ENCODE measurements around the gene WFDC10B. TPM values are rescaled to one million over a fixed set of nuclear protein-coding genes. Genes with fewer than 3 reads are reported as not detected.
"Not testable (repeated sequence)": the region's sequence is repeated elsewhere in the genome, so short reads cannot be mapped to it uniquely, and the experiment has no call there.

The WFDC10B gene
- polyA plus RNA-seq, 1 donor: not detected

DNA sequence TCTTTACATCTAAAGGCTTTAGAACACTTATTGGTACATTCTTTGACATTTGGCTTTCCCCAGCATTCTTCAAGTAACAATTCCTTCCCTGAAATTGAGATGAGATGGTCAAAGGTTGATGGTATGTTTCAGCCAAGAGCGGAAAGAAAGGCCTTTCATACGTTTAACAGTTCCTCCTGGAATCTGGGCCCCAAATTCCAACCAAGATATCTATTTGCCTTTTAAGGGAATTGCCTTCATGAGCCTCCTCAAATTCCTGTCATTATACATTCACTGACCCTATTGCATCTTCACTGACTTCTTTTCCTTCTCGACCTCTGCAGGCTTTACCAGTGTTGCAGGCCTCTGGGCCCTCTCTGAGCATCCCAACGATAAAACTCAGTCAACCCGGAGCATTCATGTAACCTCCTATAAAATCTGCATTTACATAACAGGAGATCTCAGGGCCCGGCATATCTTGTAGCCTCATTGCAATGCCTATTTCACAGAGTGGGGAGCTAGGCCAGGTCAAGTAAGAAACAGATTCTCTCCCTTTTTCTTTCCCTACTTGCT, 55.4 kb downstream of the WFDC10B start:
- H3K4me1 ChIP-seq (ENCODE audit: control insufficient read depth, insufficient read depth, low read length): no peaks in the 10 kb centered on the region
- DNase-seq: no peak
- H3K36me3 ChIP-seq (ENCODE audit: control insufficient read depth, insufficient read depth, low read length): no peaks in the 10 kb centered on the region
- no peak overlapping the region for H3K4me3 ChIP-seq (ENCODE audit: low read length)
- peaks cover 4% of the 10 kb centered on the region for H3K9me3 ChIP-seq (ENCODE audit: control insufficient read depth, low read depth, low read length)
- WGBS (ENCODE audit: insufficient coverage, low lambda C conversion rate): no CpG with 5 or more reads among the region's 6 CpGs
- H3K27me3 ChIP-seq (ENCODE audit: control insufficient read depth, insufficient read depth, low read length): no peaks in the 10 kb centered on the region
- no peak overlapping the region for H3K27ac ChIP-seq (ENCODE audit: low read length)

DNA sequence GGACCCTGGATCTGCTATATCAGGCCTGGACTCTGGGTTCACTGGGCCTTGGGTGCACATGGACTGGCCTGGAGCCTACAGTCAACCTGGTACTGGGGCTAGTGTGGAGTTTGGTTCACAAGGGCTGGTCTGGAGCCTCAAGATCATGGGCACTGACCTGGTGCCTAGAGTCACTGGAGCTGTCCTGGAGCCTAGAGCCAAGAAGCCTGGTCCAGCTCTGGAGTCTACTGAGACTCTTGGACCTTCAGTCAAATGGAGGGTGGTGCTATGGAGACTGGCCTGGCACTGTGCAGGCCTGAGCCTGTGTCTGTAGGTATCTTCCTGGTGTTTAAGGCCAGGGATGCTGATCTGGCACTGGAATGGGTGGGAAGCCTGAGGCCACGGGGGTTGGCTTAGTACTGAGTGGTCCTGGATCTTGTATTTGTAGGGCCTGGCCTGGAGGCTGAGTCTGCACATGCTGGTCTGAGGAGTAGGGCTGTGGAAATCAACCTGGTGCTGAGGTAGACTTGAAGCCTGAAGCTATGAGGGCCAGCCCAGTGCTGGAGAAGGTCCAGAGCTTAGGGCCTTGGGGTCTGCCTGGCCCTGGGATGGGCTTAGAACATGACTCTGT, 57.3 kb downstream of the WFDC10B start:
- no CpG with 5 or more reads among the region's 1 CpG for WGBS (ENCODE audit: insufficient coverage, low lambda C conversion rate)

DNA sequence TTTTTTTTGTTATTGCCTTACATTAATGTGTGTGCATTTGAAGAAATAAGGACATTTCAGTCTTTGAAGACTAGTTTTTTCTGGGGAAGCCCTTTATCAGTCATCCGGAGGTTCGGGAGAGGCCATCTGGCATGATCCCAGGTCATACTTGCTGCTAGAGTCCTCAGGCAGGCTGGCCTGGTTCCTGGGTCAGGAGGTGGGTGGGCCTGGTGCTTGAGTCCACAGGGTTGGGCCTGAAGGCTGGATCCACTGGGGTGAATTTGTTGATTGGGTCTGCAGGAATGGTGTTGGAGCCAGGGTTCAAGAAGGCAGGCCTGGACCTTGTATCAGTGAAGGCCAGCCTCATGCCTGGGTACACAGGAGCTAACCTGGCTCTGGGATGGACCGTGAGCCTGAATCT, 57.9 kb downstream of the WFDC10B start:
- WGBS (ENCODE audit: insufficient coverage, low lambda C conversion rate): no CpG with 5 or more reads among the region's 3 CpGs
- no peak overlapping the region for H3K27ac ChIP-seq (ENCODE audit: low read length)

More for the DNA sequence above, 57.3 kb downstream of the WFDC10B start:
- no peak for DNase-seq
- Histone ChIP-seq H3K4me3 (ENCODE audit: low read length) (no peak overlapping the region), H3K27ac (ENCODE audit: low read length) (no peak overlapping the region), H3K4me1 (ENCODE audit: control insufficient read depth, insufficient read depth, low read length) (no peaks in the 10 kb centered on the region), H3K27me3 (ENCODE audit: control insufficient read depth, insufficient read depth, low read length) (no peaks in the 10 kb centered on the region), H3K36me3 (ENCODE audit: control insufficient read depth, insufficient read depth, low read length) (no peaks in the 10 kb centered on the region), H3K9me3 (ENCODE audit: control insufficient read depth, low read depth, low read length) (peaks cover 4% of the 10 kb centered on the region)

DNA sequence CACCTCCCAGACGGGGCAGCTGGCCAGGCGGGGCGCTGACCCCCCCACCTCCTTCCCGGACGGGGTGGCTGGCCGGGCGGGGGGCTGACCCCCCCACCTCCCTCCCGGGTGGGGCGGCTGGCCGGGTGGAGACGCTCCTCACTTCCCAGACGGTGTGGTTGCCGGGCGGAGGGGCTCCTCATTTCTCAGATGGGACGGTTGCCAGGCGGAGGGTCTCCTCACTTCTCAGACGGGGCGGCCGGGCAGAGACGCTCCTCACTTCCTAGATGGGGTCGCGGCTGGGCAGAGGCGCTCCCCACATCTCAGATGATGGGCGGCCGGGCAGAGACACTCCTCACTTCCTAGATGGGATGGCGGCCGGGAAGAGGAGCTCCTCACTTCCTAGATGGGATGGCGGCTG, 59.0 kb downstream of the WFDC10B start:
- not testable (repeated sequence) for H3K4me3 ChIP-seq (ENCODE audit: low read length); H3K4me1 ChIP-seq (ENCODE audit: control insufficient read depth, insufficient read depth, low read length); H3K27me3 ChIP-seq (ENCODE audit: control insufficient read depth, insufficient read depth, low read length); H3K36me3 ChIP-seq (ENCODE audit: control insufficient read depth, insufficient read depth, low read length); H3K27ac ChIP-seq (ENCODE audit: low read length); H3K9me3 ChIP-seq (ENCODE audit: control insufficient read depth, low read depth, low read length); DNase-seq
- no CpG with 5 or more reads among the region's 28 CpGs for WGBS (ENCODE audit: insufficient coverage, low lambda C conversion rate)

More for the DNA sequence above, 57.9 kb downstream of the WFDC10B start:
- Histone ChIP-seq H3K4me1 (ENCODE audit: control insufficient read depth, insufficient read depth, low read length) (no peaks in the 10 kb centered on the region), H3K4me3 (ENCODE audit: low read length) (no peak overlapping the region), H3K27me3 (ENCODE audit: control insufficient read depth, insufficient read depth, low read length) (no peaks in the 10 kb centered on the region), H3K36me3 (ENCODE audit: control insufficient read depth, insufficient read depth, low read length) (no peaks in the 10 kb centered on the region), H3K9me3 (ENCODE audit: control insufficient read depth, low read depth, low read length) (peaks cover 4% of the 10 kb centered on the region)
- no peak for DNase-seq

DNA sequence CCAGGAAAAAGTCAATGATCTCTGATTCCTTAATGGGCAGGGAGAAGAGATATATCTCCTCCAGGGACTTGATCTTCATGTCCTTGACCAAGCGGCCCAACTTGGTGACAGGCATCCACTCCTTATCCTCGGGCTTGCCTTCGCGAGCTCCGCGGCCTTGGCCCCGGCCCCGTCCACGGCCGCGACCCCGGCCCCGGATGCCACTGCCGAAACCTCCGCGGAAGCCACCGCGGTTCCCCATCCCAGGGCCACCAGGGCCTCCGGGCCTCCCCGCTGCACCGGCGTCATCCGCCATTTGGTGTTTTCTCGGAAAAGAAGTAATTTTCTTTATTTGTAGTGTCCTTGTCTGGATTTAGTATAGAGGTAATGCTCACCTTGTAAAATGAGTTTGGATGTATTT, 63.7 kb downstream of the WFDC10B start:
- H3K27me3 ChIP-seq (ENCODE audit: control insufficient read depth, insufficient read depth, low read length); H3K4me3 ChIP-seq (ENCODE audit: low read length); DNase-seq; H3K36me3 ChIP-seq (ENCODE audit: control insufficient read depth, insufficient read depth, low read length); H3K27ac ChIP-seq (ENCODE audit: low read length); H3K4me1 ChIP-seq (ENCODE audit: control insufficient read depth, insufficient read depth, low read length); H3K9me3 ChIP-seq (ENCODE audit: control insufficient read depth, low read depth, low read length): not testable (repeated sequence)
- no CpG with 5 or more reads among the region's 24 CpGs for WGBS (ENCODE audit: insufficient coverage, low lambda C conversion rate)

DNA sequence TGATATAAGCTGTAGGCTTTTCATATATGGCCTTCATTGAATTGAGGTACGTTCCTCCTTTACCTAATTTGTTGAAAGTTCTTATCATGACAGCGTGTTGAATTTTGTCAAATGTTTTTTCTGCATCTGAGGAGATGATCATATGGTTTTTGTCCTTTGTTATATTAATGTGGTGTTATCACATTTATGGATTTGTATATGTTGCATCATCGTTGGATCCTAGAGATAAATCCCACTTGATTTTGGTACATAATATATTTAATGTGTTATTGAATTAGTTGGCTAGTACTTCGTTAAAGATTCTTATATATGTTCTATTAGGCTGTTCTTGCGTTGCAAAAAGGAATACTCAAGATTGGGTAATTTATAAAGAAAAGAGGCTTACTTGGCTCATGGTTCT, 65.1 kb downstream of the WFDC10B start:
- WGBS (ENCODE audit: insufficient coverage, low lambda C conversion rate): 87% methylated on average over 3 of the region's 5 CpGs
- Histone ChIP-seq H3K4me3 (ENCODE audit: low read length) (no peak overlapping the region), H3K27ac (ENCODE audit: low read length) (no peak overlapping the region)

DNA sequence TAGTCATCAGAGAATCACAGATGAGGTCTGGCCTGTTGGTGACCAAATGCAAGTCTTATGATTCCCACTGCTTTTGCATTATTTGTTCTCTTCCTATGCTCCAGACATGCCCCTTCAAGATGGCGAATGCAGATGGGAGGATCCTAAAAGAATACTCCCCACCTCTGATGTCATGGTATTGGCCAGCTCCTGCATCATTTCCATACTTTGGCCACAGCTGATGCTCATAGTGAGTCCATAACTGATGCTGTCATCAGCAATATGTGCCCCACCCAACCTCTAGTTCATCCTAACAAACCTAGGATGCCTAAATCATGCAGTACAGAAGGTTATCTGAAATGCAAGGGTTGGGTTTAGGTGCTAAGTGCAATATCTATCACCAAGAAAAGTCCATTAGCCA, 68.3 kb downstream of the WFDC10B start:
- H3K27me3 ChIP-seq (ENCODE audit: control insufficient read depth, insufficient read depth, low read length): no peaks in the 10 kb centered on the region
- no peaks in the 10 kb centered on the region for H3K9me3 ChIP-seq (ENCODE audit: control insufficient read depth, low read depth, low read length)
- H3K36me3 ChIP-seq (ENCODE audit: control insufficient read depth, insufficient read depth, low read length): no peaks in the 10 kb centered on the region
- no peaks in the 10 kb centered on the region for H3K4me1 ChIP-seq (ENCODE audit: control insufficient read depth, insufficient read depth, low read length)
- no CpG with 5 or more reads among the region's 1 CpG for WGBS (ENCODE audit: insufficient coverage, low lambda C conversion rate)
- DNase-seq: no peak
- H3K27ac ChIP-seq (ENCODE audit: low read length): no peak overlapping the region
- H3K4me3 ChIP-seq (ENCODE audit: low read length): no peak overlapping the region

More for the DNA sequence above, 65.1 kb downstream of the WFDC10B start:
- no peaks in the 10 kb centered on the region for H3K9me3 ChIP-seq (ENCODE audit: control insufficient read depth, low read depth, low read length)
- H3K27me3 ChIP-seq (ENCODE audit: control insufficient read depth, insufficient read depth, low read length): no peaks in the 10 kb centered on the region
- no peak for DNase-seq
- H3K36me3 ChIP-seq (ENCODE audit: control insufficient read depth, insufficient read depth, low read length): no peaks in the 10 kb centered on the region
- no peaks in the 10 kb centered on the region for H3K4me1 ChIP-seq (ENCODE audit: control insufficient read depth, insufficient read depth, low read length)

Other genes starting within 250 kb of the WFDC10B start
- gene WFDC2, start 235.3 kb downstream of the WFDC10B start, polyA plus RNA-seq: 2.8 TPM
- gene SPINT3, start 189.4 kb downstream of the WFDC10B start, polyA plus RNA-seq: not detected
- not detected for gene WFDC6, start 165.5 kb downstream of the WFDC10B start, polyA plus RNA-seq
- gene EPPIN, start 157.6 kb downstream of the WFDC10B start, polyA plus RNA-seq: not detected
- not detected for gene WFDC8, start 125.7 kb downstream of the WFDC10B start, polyA plus RNA-seq
- gene WFDC10A, start 75.3 kb downstream of the WFDC10B start, polyA plus RNA-seq: not detected
- gene WFDC9, start 73.7 kb downstream of the WFDC10B start, polyA plus RNA-seq: not detected
- not detected for gene WFDC11, start 34.8 kb downstream of the WFDC10B start, polyA plus RNA-seq
- not detected for gene WFDC13, start 3.0 kb downstream of the WFDC10B start, polyA plus RNA-seq
- gene SPINT4, start 17.3 kb upstream of the WFDC10B start, polyA plus RNA-seq: not detected
- 0.57 TPM for gene WFDC3, start 86.9 kb upstream of the WFDC10B start, polyA plus RNA-seq
- 27.1 TPM for gene DNTTIP1, start 86.9 kb upstream of the WFDC10B start, polyA plus RNA-seq
- 35.6 TPM for gene UBE2C, start 107.6 kb upstream of the WFDC10B start, polyA plus RNA-seq
- 10.9 TPM for gene TNNC2, start 122.3 kb upstream of the WFDC10B start, polyA plus RNA-seq
- gene SNX21, start 128.8 kb upstream of the WFDC10B start, polyA plus RNA-seq: 11.1 TPM
- gene ACOT8, start 152.4 kb upstream of the WFDC10B start, polyA plus RNA-seq: 26.5 TPM
- 6.5 TPM for gene ZSWIM3, start 152.6 kb upstream of the WFDC10B start, polyA plus RNA-seq
- gene ZSWIM1, start 176.2 kb upstream of the WFDC10B start, polyA plus RNA-seq: 17.3 TPM
- gene SPATA25, start 182.6 kb upstream of the WFDC10B start, polyA plus RNA-seq: 17.3 TPM
- 15.6 TPM for gene NEURL2, start 186.2 kb upstream of the WFDC10B start, polyA plus RNA-seq
- 851 TPM for gene CTSA, start 186.3 kb upstream of the WFDC10B start, polyA plus RNA-seq
- gene PLTP, start 207.1 kb upstream of the WFDC10B start, polyA plus RNA-seq: 25.2 TPM
- 28.1 TPM for gene PCIF1, start 229.7 kb upstream of the WFDC10B start, polyA plus RNA-seq

All from large intestine (tissue), 3 donors.